NCI-H82 treated with DMSO at 0.1 percent for 48 hours (cell line): ENCODE results near the gene PLSCR3.

Experiments
- DNase-seq: peaks from one replicate; lab custom pipeline; 2025; ENCODE audit not compliant: unreplicated experiment; lab: John Stamatoyannopoulos, UW

PLSCR3 gene

GRCh38 chr17:7394452-7395191, at the start of gene PLSCR3:
Gene PLSCR3, minus strand, starts transcription at chr17:7394525. Its CDS starts 415 bp downstream, at chr17:7394110.
- DNase-seq: peak; percentile 57

- no peak for DNase-seq
Measured at GRCh38 chr17:7443499-7444485, 49.5 kb upstream of the PLSCR3 start.

- DNase-seq: no peak
Measured at GRCh38 chr17:7442142-7442541, 47.8 kb upstream of the PLSCR3 start.

GRCh38 chr17:7441266-7441665, 46.9 kb upstream of the PLSCR3 start:
- DNase-seq: no peak

GRCh38 chr17:7440834-7441195, 46.5 kb upstream of the PLSCR3 start:
- peak; percentile 57 for DNase-seq

- DNase-seq: peak; percentile 74
Measured at GRCh38 chr17:7440113-7440833, 45.9 kb upstream of the PLSCR3 start.

- DNase-seq: no peak
Measured at GRCh38 chr17:7439462-7440112, 45.3 kb upstream of the PLSCR3 start, which contains the start of gene FGF11. Gene FGF11, plus strand, starts transcription at chr17:7439512. Its CDS starts 109 bp downstream, at chr17:7439621.

GRCh38 chr17:7438656-7439460, 44.5 kb upstream of the PLSCR3 start:
- no peak for DNase-seq

- DNase-seq: no peak
Measured at GRCh38 chr17:7437950-7438614, 43.8 kb upstream of the PLSCR3 start.

GRCh38 chr17:7437369-7437863, 43.1 kb upstream of the PLSCR3 start:
- no peak for DNase-seq

GRCh38 chr17:7436556-7437368, 42.4 kb upstream of the PLSCR3 start:
- DNase-seq: peak; percentile 47

- no peak for DNase-seq
Measured at GRCh38 chr17:7435676-7436555, 41.6 kb upstream of the PLSCR3 start.

GRCh38 chr17:7432296-7432695, 38.0 kb upstream of the PLSCR3 start:
- DNase-seq: no peak

- no peak for DNase-seq
Measured at GRCh38 chr17:7431231-7431630, 36.9 kb upstream of the PLSCR3 start.

- DNase-seq: no peak
Measured at GRCh38 chr17:7429722-7430121, 35.4 kb upstream of the PLSCR3 start.

GRCh38 chr17:7428557-7428956, 34.2 kb upstream of the PLSCR3 start, which contains the start of gene SPEM3:
Gene SPEM3, plus strand, starts transcription at chr17:7428857. Its CDS starts 46 bp downstream, at chr17:7428903.
- no peak for DNase-seq

- no peak for DNase-seq
Measured at GRCh38 chr17:7427549-7427948, 33.2 kb upstream of the PLSCR3 start.
